B cell (primary cell): ENCODE results near the gene SERPINA10. TPM values are rescaled to one million over a fixed set of nuclear protein-coding genes. Genes with fewer than 3 reads are reported as not detected.

Experiments used
- ATAC-seq: fragments of 200-7000 bp; cut with Tn5 transposase; one replicate; pipeline ENCODE4 v1.10.0; 2021; ENCODE audit warnings: low read depth, mild to moderate bottlenecking, moderate number of reproducible peaks, moderate library complexity
- CTCF ChIA-PET: fragments of 350-600 bp; sonication (Branson Sonifier 250); formaldehyde crosslinking; loops from one replicate; lab custom pipeline; 2021; ENCODE audit warnings: antibody characterized with exemption, inconsistent platforms; lab: Charles Lee
- POLR2A ChIA-PET: fragments of 350-600 bp; sonication (Branson Sonifier 250); formaldehyde crosslinking; loops from one replicate; lab custom pipeline; 2021; ENCODE audit warnings: antibody characterized with exemption; lab: Charles Lee
- DNase-seq: peaks from one replicate; pipeline ENCODE4 v3.0.0; 2013
- H2AFZ ChIP-seq: 2 replicates; pipeline ENCODE4 v1.6.1; 2012; ENCODE audit warnings: mild to moderate bottlenecking, low read depth, low read length; ENCODE audit not compliant: insufficient read depth, poor library complexity, severe bottlenecking
- H3K27ac ChIP-seq, 2 donors: 1 replicate in 1 of 2; 2 replicates in 1 of 2; pipeline ENCODE4 v1.5.1; 2012 to 2013; ENCODE audit warnings: low read length in 2 of 2, mild to moderate bottlenecking in 2 of 2, moderate library complexity in 1 of 2
- H3K27me3 ChIP-seq, 4 experiments: fragments of 200-600 bp in 1 of 4; sonication (generic) in 1 of 4; replicated peaks in 1 of 4; 1 replicate in 2 of 4; 2 replicates in 2 of 4; pipeline versions ENCODE4 v1.6.1 to v1.7.0; 2013 to 2016; ENCODE audit warnings: low read length in 3 of 4, mild to moderate bottlenecking in 2 of 4, mixed read lengths in 1 of 4, moderate library complexity in 1 of 4; ENCODE audit not compliant: insufficient read depth in 4 of 4, control insufficient read depth in 3 of 4; ENCODE audit errors: control extremely low read depth in 1 of 4
- H3K36me3 ChIP-seq, 2 experiments: replicated peaks in 1 of 2; 1 replicate in 1 of 2; 2 replicates in 1 of 2; pipeline versions ENCODE4 v1.6.1 to v1.7.1; 2013; ENCODE audit warnings: low read length in 1 of 2; ENCODE audit not compliant: insufficient read depth in 2 of 2, control insufficient read depth in 1 of 2; ENCODE audit errors: control extremely low read depth in 1 of 2, extremely low read depth in 1 of 2
- H3K4me1 ChIP-seq, 2 donors: fragments of 200-600 bp in 1 of 2; sonication (generic) in 1 of 2; 1 replicate in 1 of 2; 2 replicates in 1 of 2; pipeline versions ENCODE4 v1.5.1 to v1.6.1; 2013 to 2017; ENCODE audit warnings: low read length in 2 of 2; ENCODE audit not compliant: control insufficient read depth in 2 of 2, insufficient read depth in 2 of 2
- H3K4me2 ChIP-seq: replicated peaks from 2 replicates; pipeline ENCODE3; 2012; ENCODE audit warnings: mild to moderate bottlenecking, low read depth, low read length; ENCODE audit not compliant: poor library complexity, severe bottlenecking
- H3K4me3 ChIP-seq, 5 experiments: fragments of 200-600 bp in 1 of 5; sonication (generic) in 1 of 5; 1 replicate in 3 of 5; 2 replicates in 2 of 5; pipeline versions ENCODE4 v1.5.1 to v1.7.0; 2011 to 2016; ENCODE audit warnings: low read length in 4 of 5, mild to moderate bottlenecking in 4 of 5, low read depth in 2 of 5, control low read depth in 1 of 5, moderate library complexity in 1 of 5; ENCODE audit not compliant: insufficient read depth in 1 of 5; ENCODE audit errors: control extremely low read depth in 1 of 5, extremely low read depth in 1 of 5
- H3K79me2 ChIP-seq: fragments of 200-600 bp; sonication (generic); one replicate; pipeline ENCODE4 v1.6.0; 2016; ENCODE audit warnings: low read length; ENCODE audit not compliant: control insufficient read depth, insufficient read depth
- H3K9ac ChIP-seq: fragments of 200-600 bp; sonication (generic); 2 replicates; pipeline ENCODE4 v1.6.1; 2017; ENCODE audit warnings: mild to moderate bottlenecking, low read length, moderate library complexity
- H3K9me3 ChIP-seq, 3 donors: one replicate each; pipeline versions ENCODE4 v1.6.1 to v1.7.1; 2013; ENCODE audit warnings: low read length in 2 of 3; ENCODE audit not compliant: control insufficient read depth in 2 of 3, insufficient read depth in 1 of 3; ENCODE audit errors: control extremely low read depth in 1 of 3
- H4K20me1 ChIP-seq: 2 replicates; pipeline ENCODE4 v1.6.0; 2012; ENCODE audit warnings: mild to moderate bottlenecking, low read length; ENCODE audit not compliant: insufficient read depth, control insufficient read depth, poor library complexity, severe bottlenecking
- H3K27ac Mint-ChIP-seq: one replicate; pipeline ENCODE4 v1.8.0; 2021; ENCODE audit warnings: mixed read lengths
- H3K27me3 Mint-ChIP-seq: one replicate; pipeline ENCODE4 v1.8.0; 2021; ENCODE audit warnings: mixed read lengths
- H3K4me1 Mint-ChIP-seq: one replicate; pipeline ENCODE4 v1.8.0; 2021; ENCODE audit warnings: mixed read lengths
- H3K4me3 Mint-ChIP-seq: one replicate; pipeline ENCODE4 v1.8.0; 2021; ENCODE audit warnings: mixed read lengths
- H3K9me3 Mint-ChIP-seq: one replicate; pipeline ENCODE4 v1.8.0; 2022; ENCODE audit warnings: mixed read lengths; ENCODE audit not compliant: insufficient read depth
- CTCF ChIP-seq: fragments of 200-600 bp; IDR thresholded peaks from one replicate; pipeline ENCODE4 v1.8.0; 2022; ENCODE audit warnings: antibody characterized with exemption, mild to moderate bottlenecking
- EZH2 ChIP-seq: IDR thresholded peaks from 2 replicates; pipeline ENCODE4 v1.6.1; 2012; ENCODE audit warnings: borderline replicate concordance, low read depth, mild to moderate bottlenecking, moderate library complexity, low read length; ENCODE audit not compliant: insufficient read depth, poor library complexity, severe bottlenecking
- WGBS: methylation state at CpG from one replicate; pipeline ENCODE4 v1.1.5; 2013; ENCODE audit warnings: missing lambda C conversion rate; ENCODE audit not compliant: insufficient coverage; 5-methylcytosine and 5-hydroxymethylcytosine counted together
- intact Hi-C: fragments of 100-400 bp; cut with micrococcal nuclease; formaldehyde crosslinking; loops from one replicate; pipeline ENCODE4 v1.10.0; 2022
- polyA plus RNA-seq: library from polyadenylated mRNA; depleted of rRNA; stranded (reverse); fragments of >200 nt; gene quantifications from 2 replicates; pipeline ENCODE4 v1.2.3, GENCODE V29; 2012
- total RNA-seq, 2 donors: library from RNA; stranded (reverse); fragments of 120-200 nt in 1 of 2; gene quantifications; 1 replicate in 1 of 2; 2 replicates in 1 of 2; pipeline versions ENCODE4 v1.2.3 to v1.2.4, GENCODE V29; 2013 to 2022

Gene SERPINA10
- total and polyA plus RNA-seq, 2 donors (not counting 1 experiment from before 2014, with no cell fraction given): not detected

GRCh38 chr14:94338023-94338422 lies 45.0 kb upstream of the SERPINA10 start:
- Histone ChIP-seq H3K9me3 (no peaks in the 10 kb centered on the region), H3K9ac (no peak overlapping the region), H3K4me2 (no peak overlapping the region), H3K36me3 (no peaks in the 10 kb centered on the region), H4K20me1 (no peaks in the 10 kb centered on the region), H2AFZ (no peak overlapping the region), H3K79me2 (no peaks in the 10 kb centered on the region), H3K27ac (no peak overlapping the region), H3K27me3 (no peaks in the 10 kb centered on the region), H3K4me1 (no peaks in the 10 kb centered on the region), H3K4me3 (no peak overlapping the region)
- ChIA-PET CTCF (no interaction called here), POLR2A (no interaction called here)
- Mint-ChIP-seq H3K4me1 (peaks cover 8% of the 10 kb centered on the region), H3K27ac (no peak overlapping the region), H3K4me3 (no peak overlapping the region), H3K27me3 (peaks cover 16% of the 10 kb centered on the region), H3K9me3 (no peaks in the 10 kb centered on the region)
- DNase-seq (no peak), ATAC-seq (no peak)
- intact Hi-C loops: no loop called here
- TF ChIP-seq CTCF (no peak), EZH2 (no peak)
- no CpG with 5 or more reads among the region's 2 CpGs for WGBS

DNA sequence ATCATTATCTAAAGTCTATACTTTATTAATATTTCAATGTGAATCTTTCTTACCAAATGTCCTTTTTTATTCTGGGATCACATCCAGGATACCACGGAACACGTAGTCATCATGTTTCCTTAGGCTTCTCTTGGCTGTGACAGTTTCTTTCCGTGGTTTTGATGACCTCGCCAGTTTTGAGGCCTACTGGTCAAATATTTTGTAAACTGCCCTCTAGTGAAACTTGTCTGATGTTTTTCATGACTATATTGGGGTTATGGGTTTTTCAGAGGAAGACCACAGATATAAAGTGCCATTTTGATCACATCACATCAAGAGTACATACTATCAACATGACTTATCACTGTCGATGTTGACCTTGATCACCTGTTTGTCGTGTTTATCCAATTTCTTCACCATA lies 44.2 kb upstream of the SERPINA10 start:
- Histone ChIP-seq H3K4me2 (no peak overlapping the region), H2AFZ (no peak overlapping the region), H3K27ac (no peak overlapping the region), H3K9me3 (no peaks in the 10 kb centered on the region), H4K20me1 (no peaks in the 10 kb centered on the region), H3K79me2 (no peaks in the 10 kb centered on the region), H3K4me3 (no peak overlapping the region), H3K27me3 (no peaks in the 10 kb centered on the region), H3K36me3 (no peaks in the 10 kb centered on the region), H3K4me1 (no peaks in the 10 kb centered on the region), H3K9ac (no peak overlapping the region)
- DNase-seq (no peak), ATAC-seq (no peak)
- peaks cover 16% of the 10 kb centered on the region for H3K27me3 Mint-ChIP-seq
- intact Hi-C loops: no loop called here
- peaks cover 4% of the 10 kb centered on the region for H3K4me1 Mint-ChIP-seq
- POLR2A ChIA-PET: no interaction called here
- CTCF ChIA-PET: no interaction called here
- WGBS: 72% methylated on average over 2 of the region's 6 CpGs
- H3K27ac Mint-ChIP-seq: no peak overlapping the region
- H3K9me3 Mint-ChIP-seq: no peaks in the 10 kb centered on the region
- H3K4me3 Mint-ChIP-seq: no peak overlapping the region
- TF ChIP-seq CTCF (no peak), EZH2 (no peak)
